ENCODE results near the gene TRERF1. TPM values are rescaled to one million over a fixed set of nuclear protein-coding genes. Genes with fewer than 3 reads are reported as not detected.
A peak's percentile ranks its signal among the peaks of the same experiment; 100 is the strongest.

TRERF1 gene
- total RNA-seq, 1 donor from 2014 or later = 8.3 TPM

- peaks cover 11% of the 10 kb centered on the region for H3K36me3 ChIP-seq
- no peak for TF ChIP-seq EZH2 (IDR thresholded peaks at IDR 0.05)
- no peak overlapping the region for H2AFZ ChIP-seq (replicated peaks)
Observed at GRCh38 chr6:42433409-42433808, 18.3 kb downstream of the TRERF1 start.

DNA sequence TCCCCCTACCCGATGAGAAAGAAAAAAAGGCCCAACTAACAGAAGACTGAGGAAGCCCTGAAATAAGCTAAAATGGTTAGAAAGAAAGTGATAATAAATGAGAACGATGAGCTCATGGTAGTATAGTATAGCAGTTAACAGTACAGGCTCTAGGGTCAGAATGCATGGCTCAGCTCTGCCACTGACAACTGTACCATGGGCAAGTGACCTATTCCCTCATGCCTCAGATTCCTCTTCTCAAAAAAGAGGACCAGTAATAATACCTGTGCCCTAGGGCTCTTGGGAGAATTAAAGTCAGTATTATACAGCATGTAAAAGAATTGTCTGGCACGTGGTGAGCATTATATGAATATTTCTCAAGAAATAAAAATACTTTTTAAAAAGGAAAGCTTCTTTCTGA lies 19.8 kb downstream of the TRERF1 start:
- H3K79me2 ChIP-seq (ENCODE audit: low read depth) = peaks cover 94% of the 10 kb centered on the region
- H4K20me1 ChIP-seq (ENCODE audit: low read depth) = peaks cover 33% of the 10 kb centered on the region
- Mint-ChIP-seq H3K36me3 (peaks cover 22% of the 10 kb centered on the region), H3K27ac (peak overlapping the region; percentile 55), H3K9me3 (peaks cover 23% of the 10 kb centered on the region), H3K4me1 (peaks cover 29% of the 10 kb centered on the region), H3K4me3 (no peak overlapping the region), H3K27me3 (ENCODE audit: insufficient read depth, low read depth) (peaks cover 2% of the 10 kb centered on the region)
- H3K9me3 ChIP-seq (ENCODE audit: low read depth) = no peaks in the 10 kb centered on the region
- H3K36me3 ChIP-seq = peaks cover 11% of the 10 kb centered on the region
- peaks cover 47% of the 10 kb centered on the region for H3F3A ChIP-seq (ENCODE audit: low read depth)
- H2AFZ ChIP-seq (replicated peaks) = no peak overlapping the region
- DNase-seq (ENCODE audit: low spot score) = no peak
- H3K9ac ChIP-seq = no peak overlapping the region
- H3K4me1 ChIP-seq = peaks cover 38% of the 10 kb centered on the region
- no peaks in the 10 kb centered on the region for H3K27me3 ChIP-seq
- TF ChIP-seq EZH2phosphoT487 (IDR thresholded peaks at IDR 0.05) (no peak), EZH2 (IDR thresholded peaks at IDR 0.05) (no peak)
- TF ChIP-seq, protein P1, sequence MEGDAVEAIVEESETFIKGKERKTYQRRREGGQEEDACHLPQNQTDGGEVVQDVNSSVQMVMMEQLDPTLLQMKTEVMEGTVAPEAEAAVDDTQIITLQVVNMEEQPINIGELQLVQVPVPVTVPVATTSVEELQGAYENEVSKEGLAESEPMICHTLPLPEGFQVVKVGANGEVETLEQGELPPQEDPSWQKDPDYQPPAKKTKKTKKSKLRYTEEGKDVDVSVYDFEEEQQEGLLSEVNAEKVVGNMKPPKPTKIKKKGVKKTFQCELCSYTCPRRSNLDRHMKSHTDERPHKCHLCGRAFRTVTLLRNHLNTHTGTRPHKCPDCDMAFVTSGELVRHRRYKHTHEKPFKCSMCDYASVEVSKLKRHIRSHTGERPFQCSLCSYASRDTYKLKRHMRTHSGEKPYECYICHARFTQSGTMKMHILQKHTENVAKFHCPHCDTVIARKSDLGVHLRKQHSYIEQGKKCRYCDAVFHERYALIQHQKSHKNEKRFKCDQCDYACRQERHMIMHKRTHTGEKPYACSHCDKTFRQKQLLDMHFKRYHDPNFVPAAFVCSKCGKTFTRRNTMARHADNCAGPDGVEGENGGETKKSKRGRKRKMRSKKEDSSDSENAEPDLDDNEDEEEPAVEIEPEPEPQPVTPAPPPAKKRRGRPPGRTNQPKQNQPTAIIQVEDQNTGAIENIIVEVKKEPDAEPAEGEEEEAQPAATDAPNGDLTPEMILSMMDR (IDR thresholded peaks at IDR 0.05) = no peak
- peak overlapping the region; percentile 48 for H3K27ac ChIP-seq
- H3K4me3 ChIP-seq = peak overlapping the region; percentile 14
- H3K4me2 ChIP-seq = peak overlapping the region; percentile 71

More at GRCh38 chr6:42433409-42433808, 18.3 kb downstream of the TRERF1 start:
- H3K27ac Mint-ChIP-seq = no peak overlapping the region
- H3K9ac ChIP-seq = no peak overlapping the region
- H3K27me3 Mint-ChIP-seq (ENCODE audit: insufficient read depth, low read depth) = peaks cover 2% of the 10 kb centered on the region
- no peak overlapping the region for H3K4me2 ChIP-seq
- H3K4me1 Mint-ChIP-seq = peaks cover 23% of the 10 kb centered on the region
- peaks cover 22% of the 10 kb centered on the region for H3K36me3 Mint-ChIP-seq
- H3K4me3 ChIP-seq = no peak overlapping the region
- no peaks in the 10 kb centered on the region for H3K9me3 ChIP-seq (ENCODE audit: low read depth)
- no peak overlapping the region for H3K4me3 Mint-ChIP-seq
- H3K27me3 ChIP-seq = no peaks in the 10 kb centered on the region
- no peak overlapping the region for H3K27ac ChIP-seq
- peaks cover 23% of the 10 kb centered on the region for H3K9me3 Mint-ChIP-seq
- H4K20me1 ChIP-seq (ENCODE audit: low read depth) = peaks cover 28% of the 10 kb centered on the region
- H3K4me1 ChIP-seq = peaks cover 34% of the 10 kb centered on the region
- no peak for DNase-seq (ENCODE audit: low spot score)
- peaks cover 94% of the 10 kb centered on the region for H3K79me2 ChIP-seq (ENCODE audit: low read depth)
- peaks cover 42% of the 10 kb centered on the region for H3F3A ChIP-seq (ENCODE audit: low read depth)

GRCh38 chr6:42431356-42431755 lies 20.4 kb downstream of the TRERF1 start:
- peaks cover 29% of the 10 kb centered on the region for H3K4me1 Mint-ChIP-seq
- H2AFZ ChIP-seq (replicated peaks) = no peak overlapping the region
- H3K79me2 ChIP-seq (ENCODE audit: low read depth) = peaks cover 94% of the 10 kb centered on the region
- peaks cover 23% of the 10 kb centered on the region for H3K9me3 Mint-ChIP-seq
- H3K27ac ChIP-seq = peak overlapping the region; percentile 48
- peak overlapping the region; percentile 14 for H3K4me3 ChIP-seq
- no peaks in the 10 kb centered on the region for H3K9me3 ChIP-seq (ENCODE audit: low read depth)
- peaks cover 22% of the 10 kb centered on the region for H3K36me3 Mint-ChIP-seq
- TF ChIP-seq EZH2 (IDR thresholded peaks at IDR 0.05) (no peak), EZH2phosphoT487 (IDR thresholded peaks at IDR 0.05) (no peak)
- TF ChIP-seq, protein P1 (IDR thresholded peaks at IDR 0.05) = peak; percentile 16
- H3K4me1 ChIP-seq = peaks cover 38% of the 10 kb centered on the region
- peak; percentile 79 for DNase-seq (ENCODE audit: low spot score)
- no peak overlapping the region for H3K4me3 Mint-ChIP-seq
- H3K27ac Mint-ChIP-seq = peak overlapping the region; percentile 55
- H3K27me3 ChIP-seq = no peaks in the 10 kb centered on the region
- H3K36me3 ChIP-seq = peaks cover 11% of the 10 kb centered on the region
- H3F3A ChIP-seq (ENCODE audit: low read depth) = peaks cover 49% of the 10 kb centered on the region
- no peak overlapping the region for H3K9ac ChIP-seq
- peaks cover 35% of the 10 kb centered on the region for H4K20me1 ChIP-seq (ENCODE audit: low read depth)
- H3K27me3 Mint-ChIP-seq (ENCODE audit: insufficient read depth, low read depth) = peaks cover 2% of the 10 kb centered on the region
- peak overlapping the region; percentile 71 for H3K4me2 ChIP-seq

GRCh38 chr6:42429836-42430235 lies 21.9 kb downstream of the TRERF1 start:
- H3K79me2 ChIP-seq (ENCODE audit: low read depth) = peaks cover 92% of the 10 kb centered on the region
- peaks cover 19% of the 10 kb centered on the region for H3K9me3 Mint-ChIP-seq
- H3K4me3 ChIP-seq = no peak overlapping the region
- H3K4me2 ChIP-seq = no peak overlapping the region
- peaks cover 21% of the 10 kb centered on the region for H3K36me3 Mint-ChIP-seq
- peaks cover 38% of the 10 kb centered on the region for H3K4me1 ChIP-seq
- DNase-seq (ENCODE audit: low spot score) = no peak
- peaks cover 46% of the 10 kb centered on the region for H4K20me1 ChIP-seq (ENCODE audit: low read depth)
- no peaks in the 10 kb centered on the region for H3K9me3 ChIP-seq (ENCODE audit: low read depth)
- no peaks in the 10 kb centered on the region for H3K27me3 ChIP-seq
- no peak overlapping the region for H2AFZ ChIP-seq (replicated peaks)
- no peak overlapping the region for H3K27ac Mint-ChIP-seq
- H3K9ac ChIP-seq = no peak overlapping the region
- H3K4me1 Mint-ChIP-seq = peaks cover 32% of the 10 kb centered on the region
- no peak overlapping the region for H3K4me3 Mint-ChIP-seq
- peaks cover 3% of the 10 kb centered on the region for H3K27me3 Mint-ChIP-seq (ENCODE audit: insufficient read depth, low read depth)
- TF ChIP-seq, protein P1 (IDR thresholded peaks at IDR 0.05) = no peak
- TF ChIP-seq EZH2 (IDR thresholded peaks at IDR 0.05) (no peak), EZH2phosphoT487 (IDR thresholded peaks at IDR 0.05) (no peak)
- H3K36me3 ChIP-seq = peaks cover 11% of the 10 kb centered on the region
- peaks cover 50% of the 10 kb centered on the region for H3F3A ChIP-seq (ENCODE audit: low read depth)
- no peak overlapping the region for H3K27ac ChIP-seq
